Superior temporal gyrus (tissue), 1 donor: ENCODE data around the gene IQCH.
"Not testable (repeated sequence)": the region's sequence is repeated elsewhere in the genome, so short reads cannot be mapped to it uniquely, and the experiment has no call there.

ENCODE experiments used
- DNase-seq: peaks from one replicate; pipeline ENCODE4 v3.0.0-alpha.2; 2016; ENCODE audit errors: extremely low spot score

IQCH gene

DNA sequence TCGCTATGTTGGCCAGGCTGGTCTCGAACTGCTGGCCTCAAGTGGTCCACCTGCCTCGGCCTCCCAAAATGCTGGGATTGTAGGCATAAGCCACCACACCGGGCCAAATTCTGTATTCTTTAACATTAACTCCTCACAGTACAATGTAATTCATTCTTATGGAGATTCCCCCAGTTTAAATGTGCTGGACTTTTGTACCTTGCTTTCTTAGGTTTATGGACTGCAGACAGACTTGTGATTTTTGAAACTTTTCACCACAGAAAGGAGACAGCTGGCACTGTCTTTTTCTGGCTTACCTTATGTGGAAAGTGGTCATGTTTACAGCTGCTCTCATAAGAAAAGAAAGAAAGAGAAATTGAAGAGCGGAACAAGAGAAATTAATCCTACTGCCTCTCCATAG is 103.8 kb downstream of the IQCH start:
- DNase-seq, result no peak

DNA sequence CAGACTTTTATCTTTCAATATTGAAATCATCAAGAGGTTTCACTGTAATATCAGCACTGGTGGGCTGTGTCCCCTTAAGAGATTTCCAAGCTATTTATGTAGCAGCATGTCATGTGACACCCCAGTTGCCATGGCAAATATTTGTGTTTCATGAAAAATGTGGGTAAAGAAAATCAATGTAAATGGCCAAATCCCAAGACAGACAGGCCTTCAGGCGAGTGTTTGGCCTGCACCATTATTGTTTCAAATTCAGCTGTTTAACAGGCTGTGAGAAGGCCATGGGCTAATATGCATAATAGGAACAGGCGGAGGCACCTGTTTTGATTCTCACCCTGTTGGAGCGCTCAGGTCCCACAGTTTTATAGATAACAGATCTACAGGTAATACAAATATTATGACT is 104.2 kb downstream of the IQCH start:
- no peak for DNase-seq

DNA sequence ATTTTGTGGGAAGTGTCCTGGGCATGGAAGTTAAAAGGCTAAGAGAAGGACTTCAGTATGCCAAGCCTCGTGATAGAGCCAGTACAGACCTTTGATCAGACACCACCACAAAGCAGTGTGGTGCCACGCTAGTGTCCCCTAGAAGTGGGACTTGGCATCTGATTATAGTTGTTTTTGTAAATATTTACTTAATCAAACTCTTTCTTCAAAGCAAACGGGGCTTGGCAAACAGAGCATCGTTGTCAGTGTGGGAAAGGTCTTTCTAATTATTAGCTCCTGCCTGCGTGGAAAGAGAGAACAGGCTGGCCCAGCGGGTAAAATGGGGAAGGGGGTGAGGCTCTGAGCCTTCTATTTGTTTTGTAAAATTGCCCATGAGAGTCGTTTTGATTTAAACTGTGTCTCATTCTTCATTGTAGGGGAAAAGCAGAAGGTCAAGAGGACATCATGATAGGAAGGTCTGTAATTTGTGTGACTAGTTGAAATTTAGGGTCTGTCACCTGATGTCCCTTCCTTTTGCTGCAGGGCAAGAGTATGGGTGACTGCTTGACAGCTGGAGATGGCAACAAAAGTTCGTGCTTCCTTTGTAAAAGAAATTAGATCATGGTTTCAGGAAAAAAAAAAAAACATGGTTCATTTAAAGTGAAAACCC is 105.0 kb downstream of the IQCH start:
- no peak for DNase-seq

DNA sequence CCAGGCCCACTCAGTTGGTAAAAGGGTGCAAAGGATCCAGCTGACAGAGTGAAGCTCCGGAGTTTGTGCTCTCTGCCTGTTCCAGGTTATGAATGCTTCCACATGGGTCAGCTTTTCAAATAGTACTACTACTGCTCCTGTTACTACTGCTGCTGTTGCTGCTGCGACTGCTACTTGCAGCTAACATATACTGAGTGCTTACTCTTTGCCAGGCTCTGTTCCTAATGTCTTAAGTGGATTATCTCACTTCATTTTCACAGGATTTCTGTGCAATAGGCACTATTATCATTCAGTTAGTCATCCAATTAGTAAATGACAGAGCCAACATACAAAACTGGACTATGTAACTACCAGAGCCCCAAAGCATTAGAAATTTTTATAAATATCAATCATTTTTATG is 106.5 kb downstream of the IQCH start:
- no peak for DNase-seq

DNA sequence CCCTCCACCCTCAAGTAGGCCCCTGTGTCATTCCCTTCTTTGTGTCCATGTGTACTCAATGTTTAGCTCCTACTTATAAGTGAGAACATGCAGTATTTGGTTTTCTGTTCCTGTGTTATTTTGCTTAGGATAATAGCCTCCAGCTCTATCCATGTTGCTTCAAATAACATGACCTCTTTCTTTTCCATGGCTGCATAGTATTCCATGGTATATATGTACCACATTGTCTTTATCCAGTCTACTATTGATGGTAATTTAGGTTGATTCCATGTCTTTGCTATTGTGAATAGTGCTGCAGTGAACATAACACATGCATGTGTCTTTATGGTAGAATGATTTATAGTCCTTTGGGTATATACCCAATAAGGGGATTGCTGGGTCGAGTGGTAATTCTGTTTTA is 109.1 kb downstream of the IQCH start:
- not testable (repeated sequence) for DNase-seq

DNA sequence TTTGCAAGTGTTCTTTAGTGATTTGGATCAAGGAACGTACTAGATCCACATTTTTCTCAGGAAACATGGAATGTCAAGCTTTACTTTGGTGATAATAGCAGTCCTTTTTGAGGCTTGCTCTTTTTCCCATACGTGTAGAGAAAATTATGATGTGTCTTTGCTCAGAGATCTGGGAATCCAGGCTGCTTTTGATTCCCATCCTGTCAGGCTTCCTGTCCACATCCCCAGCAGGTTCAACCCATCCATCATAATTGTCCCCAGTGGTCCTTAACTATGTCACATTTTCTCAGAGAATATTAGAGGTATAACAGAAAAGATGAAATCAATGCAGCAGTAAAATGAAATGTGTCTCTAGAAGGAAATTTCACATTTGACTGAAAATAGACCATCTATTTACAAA is 111.4 kb downstream of the IQCH start:
- no peak for DNase-seq

DNA sequence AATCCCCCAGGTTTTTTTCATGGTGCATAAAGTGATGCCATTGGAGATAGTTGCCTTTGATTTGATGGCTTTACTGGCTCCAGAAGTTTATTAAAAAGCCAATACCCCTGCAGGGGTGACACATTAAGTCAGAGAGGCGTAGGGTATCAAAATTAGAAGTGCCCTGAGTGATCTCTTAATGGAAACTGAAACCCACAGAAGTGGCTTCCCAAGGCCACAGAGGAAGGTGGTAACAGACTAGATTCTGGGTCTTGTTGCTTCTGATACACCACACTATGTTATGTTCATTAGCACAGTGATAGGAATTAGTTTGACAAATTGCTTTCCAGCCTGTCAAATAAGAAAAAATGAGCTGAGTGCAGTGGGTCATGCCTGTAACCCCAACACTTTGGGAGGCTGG is 112.3 kb downstream of the IQCH start:
- no peak for DNase-seq

DNA sequence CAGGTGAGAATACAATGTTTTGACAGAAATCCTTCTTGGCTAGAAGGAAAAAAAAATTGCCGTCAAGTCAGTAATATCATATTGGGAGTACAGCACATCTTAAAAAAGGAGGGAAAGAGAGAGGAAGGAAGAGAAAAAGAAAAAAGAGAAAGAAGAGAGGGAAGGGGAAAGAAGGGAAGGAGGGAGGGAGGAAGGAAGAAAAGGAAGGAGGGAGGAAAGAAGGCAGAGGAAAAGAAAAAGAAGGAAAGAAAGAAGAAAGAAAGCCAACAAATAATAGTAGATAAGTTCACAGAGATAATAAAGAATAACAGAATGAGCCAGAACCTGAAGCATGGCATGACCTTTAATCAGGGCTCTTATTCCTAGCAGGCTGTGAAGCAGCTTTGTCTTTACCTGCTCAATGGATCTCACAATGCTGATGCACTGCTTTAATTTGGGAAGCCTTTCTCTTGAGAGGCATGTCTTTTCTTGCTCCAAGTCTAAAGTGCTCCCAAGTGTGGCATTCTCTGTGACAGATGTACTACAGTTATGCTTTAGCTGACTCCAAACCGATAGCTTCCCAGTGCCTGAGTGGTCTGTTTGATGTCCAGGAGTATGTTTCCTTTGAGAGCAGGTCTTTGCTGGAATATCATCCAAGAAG is 114.9 kb downstream of the IQCH start:
- no peak for DNase-seq

DNA sequence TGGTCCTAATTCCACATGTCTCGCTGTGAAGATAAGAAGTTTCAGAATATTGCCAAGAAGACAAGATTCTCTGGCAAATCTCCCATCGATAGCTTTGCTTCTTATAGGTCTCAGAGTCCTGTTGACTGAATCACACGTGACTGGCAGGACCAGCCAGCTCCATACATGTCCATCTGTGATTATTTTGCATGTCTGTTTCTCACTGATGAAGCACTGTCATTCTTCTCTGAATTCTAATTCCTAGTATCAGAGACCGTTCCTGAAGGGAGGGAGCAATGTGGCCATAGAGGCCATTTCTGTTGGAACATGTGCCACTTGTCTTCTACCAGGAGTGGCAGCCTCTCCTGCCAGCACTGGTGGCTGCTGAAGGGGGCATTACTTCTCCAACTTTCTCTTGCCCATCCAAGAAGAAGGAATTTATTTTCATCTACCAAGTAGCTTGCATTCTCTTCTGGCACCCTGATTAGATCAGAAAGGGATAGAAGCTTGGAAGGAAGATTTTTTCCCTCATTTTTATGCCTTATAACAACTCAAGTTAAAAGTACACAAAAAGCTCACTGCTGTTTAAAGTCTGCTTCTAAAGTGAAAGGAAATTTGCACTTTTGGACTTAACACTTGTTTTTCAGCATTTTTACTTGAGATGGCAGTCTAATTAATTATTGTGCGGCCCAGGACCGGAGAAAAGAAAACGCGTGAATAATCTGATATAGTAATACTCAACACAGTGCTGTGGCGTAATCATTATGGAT is 115.8 kb downstream of the IQCH start:
- DNase-seq, result no peak

DNA sequence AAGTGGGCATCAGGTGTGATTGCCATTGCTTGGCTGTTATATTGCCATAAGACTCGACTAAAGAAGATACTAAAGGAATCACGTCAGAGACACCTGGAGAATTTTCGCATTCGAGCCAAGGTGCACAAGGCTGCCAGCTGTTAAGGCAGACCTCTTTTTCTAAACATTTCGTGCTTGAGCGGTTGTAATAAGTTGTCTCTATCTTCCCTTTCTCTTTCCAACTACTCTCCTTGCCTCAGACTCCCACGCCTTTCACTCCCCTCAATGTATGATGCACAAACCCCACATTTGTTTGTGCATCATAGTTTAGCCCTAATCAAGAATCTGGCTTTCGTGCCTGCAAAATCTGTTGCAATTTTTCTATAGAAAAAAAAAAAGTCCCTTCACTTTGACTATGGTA is 118.0 kb downstream of the IQCH start:
- no peak for DNase-seq

DNA sequence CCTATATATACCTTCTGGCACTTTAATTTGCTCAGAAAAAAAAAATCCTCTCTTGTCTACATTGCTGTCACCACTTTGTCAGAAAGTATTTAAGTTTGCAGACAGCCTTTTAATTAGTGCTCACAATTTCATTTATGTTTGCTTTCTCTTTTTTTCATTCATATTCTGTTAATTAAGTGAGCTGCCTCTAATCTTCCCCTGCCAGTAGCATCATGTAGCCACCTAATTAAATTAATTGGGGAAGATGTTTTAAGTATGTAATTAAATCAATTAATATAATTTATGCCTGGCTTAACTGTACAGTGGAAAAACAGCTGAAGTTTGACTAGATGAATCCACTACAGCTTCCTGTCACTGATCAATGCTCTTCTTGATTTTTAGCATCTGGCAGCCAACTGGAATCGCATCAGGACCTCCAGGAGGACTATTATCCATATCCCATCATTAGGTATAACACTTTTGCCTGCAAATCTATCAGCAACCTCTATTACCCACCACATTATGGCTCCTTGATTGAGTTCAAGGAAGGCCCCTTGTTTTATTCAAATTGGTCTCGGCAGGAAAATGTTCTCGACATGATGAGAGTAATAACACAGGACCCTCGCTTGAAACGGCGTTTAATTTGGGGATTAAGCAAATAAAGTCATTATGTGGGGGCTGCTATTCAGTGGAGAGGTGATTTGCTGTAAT is 118.5 kb downstream of the IQCH start:
- DNase-seq, result no peak

DNA sequence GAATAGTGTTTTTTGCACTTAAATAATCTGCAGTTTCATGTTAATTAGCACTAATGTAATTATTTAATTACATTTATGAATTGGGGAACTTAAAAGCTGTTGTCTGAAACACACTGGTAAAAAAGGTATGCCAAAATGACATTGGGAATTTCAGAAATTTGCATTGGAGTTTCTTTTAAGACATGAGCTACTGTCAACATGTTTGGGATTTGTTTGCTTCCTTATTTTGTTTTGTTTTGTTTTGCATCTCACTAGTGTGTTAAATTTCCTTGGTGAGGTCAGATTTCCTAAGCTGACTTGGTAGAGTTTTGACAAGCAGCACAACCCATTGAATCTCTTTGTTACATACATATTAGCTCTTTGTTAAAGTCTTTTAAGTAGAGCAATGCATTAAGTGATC is 119.4 kb downstream of the IQCH start:
- DNase-seq, result no peak

DNA sequence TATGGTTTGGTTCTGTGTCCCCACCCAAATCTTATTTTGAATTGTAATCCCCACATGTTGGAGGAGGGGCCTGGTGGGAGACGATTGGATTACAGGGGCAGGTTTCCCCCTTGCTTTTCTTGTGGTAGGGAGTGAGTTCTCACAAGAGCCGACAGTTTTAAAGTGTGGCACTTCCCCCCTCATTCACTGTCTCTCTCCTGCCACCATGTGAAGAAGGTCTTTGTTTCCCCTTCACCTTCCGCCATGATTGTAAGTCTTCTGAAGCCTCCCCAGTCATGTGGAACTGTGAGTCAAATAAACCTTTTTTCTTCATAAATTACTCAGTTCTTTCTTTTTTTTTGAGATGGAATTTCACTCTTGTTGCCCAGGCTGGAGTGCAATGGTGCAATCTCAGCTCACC is 124.9 kb downstream of the IQCH start:
- no peak for DNase-seq

DNA sequence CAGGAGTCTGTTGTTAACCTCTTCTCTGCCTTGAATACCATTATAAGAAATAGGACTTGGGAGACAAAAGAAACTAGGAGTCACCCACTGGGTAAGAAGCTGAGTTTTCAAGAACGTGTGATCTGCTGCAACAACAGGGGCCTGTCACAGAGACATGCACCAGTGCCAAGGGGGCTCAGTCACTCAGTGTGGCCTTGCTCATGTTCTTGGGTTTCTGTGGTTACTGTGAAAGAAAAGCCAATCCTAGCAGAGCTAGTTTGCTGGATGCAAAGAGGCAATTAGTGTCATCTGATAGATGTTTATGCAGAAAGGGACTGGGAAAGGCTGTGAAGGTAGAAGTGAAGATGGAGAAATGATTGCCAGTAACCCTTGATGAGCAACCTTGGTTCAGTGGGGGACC is 126.3 kb downstream of the IQCH start:
- DNase-seq, result no peak

DNA sequence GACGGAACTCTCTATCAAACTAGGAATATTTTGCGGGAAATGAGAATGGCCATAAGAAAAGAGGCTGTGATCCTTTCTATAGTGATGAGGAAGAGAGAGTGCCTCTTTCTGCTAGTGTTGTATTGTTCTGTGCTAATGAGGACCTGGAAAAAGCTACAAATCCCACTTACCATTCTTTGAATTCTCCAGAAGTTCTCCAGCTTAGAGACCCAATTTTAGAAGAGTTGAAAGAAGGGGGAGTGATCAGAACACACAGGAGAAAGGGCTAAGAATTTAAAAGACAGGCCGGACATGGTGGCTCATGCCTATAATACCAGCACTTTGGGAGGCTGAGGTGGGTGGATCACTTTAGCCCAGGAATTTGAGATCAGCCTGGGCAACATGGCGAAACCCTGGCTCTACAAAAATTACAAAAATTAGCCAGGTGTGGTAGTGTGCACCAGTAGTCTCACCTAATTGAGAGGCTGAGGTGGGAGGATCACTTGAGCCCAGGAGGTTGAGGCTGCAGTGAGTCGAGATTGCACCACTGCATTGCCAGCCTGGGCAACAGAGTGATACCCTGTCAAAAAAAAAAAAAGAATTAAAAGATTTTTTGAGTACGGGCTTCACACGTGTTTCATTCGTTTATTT is 126.9 kb downstream of the IQCH start:
- DNase-seq, result no peak

DNA sequence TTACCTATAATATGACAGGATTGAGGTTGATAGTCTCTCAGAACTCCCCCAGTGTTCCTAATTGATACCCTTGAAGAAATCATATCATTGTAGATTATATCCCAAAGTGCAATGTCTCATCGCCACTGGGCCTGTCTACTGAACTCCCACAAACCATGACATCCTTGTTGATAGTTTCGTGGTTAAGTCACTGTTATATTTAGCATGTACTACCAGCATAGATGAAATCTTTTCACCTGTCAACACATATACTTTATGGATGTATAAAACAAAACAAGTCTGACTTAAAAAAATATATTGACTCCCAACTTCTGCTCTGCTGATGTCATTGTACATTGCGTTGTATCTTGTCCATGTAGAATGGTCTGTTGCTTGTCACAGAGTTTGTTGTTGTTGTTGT is 128.1 kb downstream of the IQCH start:
- DNase-seq, result no peak

DNA sequence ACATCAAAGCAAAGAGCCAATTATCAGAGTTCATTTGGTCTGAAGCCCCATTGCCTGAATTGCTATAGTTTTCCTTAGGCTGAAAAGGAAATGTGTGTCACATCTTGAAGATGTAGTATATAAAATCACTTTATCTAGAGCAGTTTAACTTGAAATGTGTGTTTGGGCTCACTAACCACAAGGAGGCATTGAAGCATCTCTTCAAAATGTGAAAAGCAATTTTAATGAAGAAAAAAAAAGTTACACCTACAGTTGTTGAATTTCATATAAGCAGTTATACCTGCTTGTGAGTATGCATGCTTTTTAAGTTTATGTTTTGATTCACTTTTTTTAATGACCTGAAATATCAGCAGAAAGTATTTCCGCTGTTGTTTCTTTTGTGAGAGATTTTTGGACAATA is 129.3 kb downstream of the IQCH start:
- no peak for DNase-seq

DNA sequence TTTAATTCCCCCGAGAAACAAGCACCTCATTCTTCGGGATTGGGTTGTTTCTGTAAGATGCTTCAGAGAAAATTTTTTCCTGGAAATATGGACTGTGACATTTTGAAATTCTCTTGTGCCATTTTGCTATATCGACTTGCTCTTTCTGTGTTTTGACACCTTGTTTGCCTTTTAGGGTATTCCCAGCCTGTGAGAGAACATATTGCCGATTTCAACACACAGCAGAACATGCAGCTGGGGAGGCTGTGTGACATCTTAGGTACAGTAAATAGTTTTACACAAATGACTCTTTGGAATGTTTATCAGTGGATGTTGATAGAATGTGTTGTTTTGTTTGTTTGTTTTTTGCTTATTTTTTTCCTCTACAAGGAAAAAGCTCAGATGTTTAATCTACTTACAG is 130.2 kb downstream of the IQCH start:
- DNase-seq, result no peak

DNA sequence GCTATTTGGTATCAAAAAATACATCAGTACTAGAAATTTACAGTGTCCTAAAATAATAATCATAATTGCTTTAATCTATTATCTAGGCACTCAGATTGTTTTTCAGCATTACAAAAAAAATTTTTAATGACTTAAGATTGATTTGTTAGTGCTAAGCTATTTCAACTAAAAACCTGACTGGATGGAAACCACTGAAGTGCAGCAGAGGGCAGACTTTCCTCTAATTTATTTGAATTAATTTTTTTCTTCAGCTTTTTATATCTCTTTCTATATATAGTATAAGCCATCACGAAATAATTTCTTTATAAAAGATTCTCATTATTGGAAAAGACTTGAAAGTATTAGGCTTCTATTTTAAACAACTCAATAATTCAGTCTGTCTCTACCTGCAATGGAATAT is 131.4 kb downstream of the IQCH start:
- DNase-seq, result no peak

DNA sequence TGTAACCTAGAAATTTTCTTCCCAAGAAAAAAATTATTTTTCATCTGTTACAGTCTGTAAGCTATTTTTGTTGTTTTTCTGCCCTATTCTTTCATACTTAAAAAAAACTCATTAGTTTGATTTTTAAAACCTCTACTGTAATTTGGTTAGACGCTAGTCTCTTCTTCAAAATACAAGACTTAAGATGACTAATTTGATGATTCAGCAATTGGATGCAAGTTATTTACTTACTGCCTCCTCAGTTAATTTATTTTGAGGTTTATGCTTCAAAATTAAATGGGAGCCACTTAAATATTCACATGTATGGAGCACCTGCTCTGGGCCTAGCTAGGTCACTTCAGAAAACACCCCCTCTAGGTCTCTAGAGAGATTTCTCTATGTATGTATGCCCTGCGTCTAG is 132.4 kb downstream of the IQCH start:
- DNase-seq, result no peak

DNA sequence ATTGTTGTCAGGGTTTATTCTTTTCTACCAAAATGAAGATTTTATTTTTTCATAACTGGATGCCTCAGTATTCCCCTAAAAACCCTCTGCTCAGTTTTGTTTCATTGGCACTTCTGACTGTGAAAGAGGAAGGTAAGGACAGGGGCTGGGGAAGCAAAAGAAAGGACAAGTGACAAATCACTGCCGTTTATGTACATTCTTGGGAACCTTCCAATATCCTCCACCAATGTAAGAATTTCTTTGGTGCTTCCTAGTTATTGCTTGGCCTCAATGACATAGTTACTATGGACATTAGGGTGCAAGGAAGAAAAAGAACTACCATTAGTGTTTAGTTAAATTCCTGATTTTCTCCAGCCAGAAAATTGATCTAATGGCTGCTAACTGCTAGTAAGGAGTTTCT is 135.4 kb downstream of the IQCH start:
- no peak for DNase-seq
